SK-N-SH treated with all-trans-retinoic acid at 6 μM for 48 hours (cell line): Measurements from ENCODE around the gene E2F6.

Experiments
- CSDC2 ChIP-seq: fragments of 250-450 bp; sonication (Bioruptor Pico); IDR thresholded peaks from 2 replicates; pipeline ENCODE4 v1.5.0; 2020; ENCODE audit warnings: mild to moderate bottlenecking, moderate library complexity
- ISL1 ChIP-seq: fragments of 250-450 bp; sonication (Bioruptor Pico); IDR thresholded peaks from 2 replicates; pipeline ENCODE4 v2.1.2; 2022; ENCODE audit warnings: mild to moderate bottlenecking, moderate library complexity
- RARB ChIP-seq: fragments of 250-450 bp; sonication (Bioruptor Pico); IDR thresholded peaks from 2 replicates; pipeline ENCODE4 v1.8.0; 2021; ENCODE audit warnings: mild to moderate bottlenecking, moderate library complexity
- SNAI2 ChIP-seq: fragments of 250-450 bp; sonication (Bioruptor Pico); IDR thresholded peaks from 2 replicates; pipeline ENCODE4 v1.5.0; 2020; ENCODE audit warnings: mild to moderate bottlenecking, moderate library complexity
- TCF4 ChIP-seq: fragments of 250-450 bp; sonication (Bioruptor Pico); IDR thresholded peaks from 2 replicates; pipeline ENCODE4 v1.8.0; 2021; ENCODE audit warnings: mild to moderate bottlenecking, moderate library complexity, borderline replicate concordance
- ZFP3 ChIP-seq: fragments of 250-450 bp; sonication (Bioruptor Pico); IDR thresholded peaks from 2 replicates; pipeline ENCODE4 v1.5.0; 2020; ENCODE audit warnings: mild to moderate bottlenecking, moderate library complexity
- ZFP30 ChIP-seq: fragments of 450-650 bp; formaldehyde crosslinking; IDR thresholded peaks from 2 replicates; pipeline ENCODE4 v1.5.0; 2022; ENCODE audit warnings: mild to moderate bottlenecking, moderate library complexity
- TF ChIP-seq, protein P1 (sequence below): fragments of 250-450 bp; sonication (Bioruptor Pico); IDR thresholded peaks from 2 replicates; pipeline ENCODE4 v1.8.0; 2020; ENCODE audit warnings: mild to moderate bottlenecking, moderate library complexity, borderline replicate concordance
- TF ChIP-seq, protein P2 (sequence below): fragments of 250-450 bp; sonication (Bioruptor Pico); IDR thresholded peaks from 2 replicates; pipeline ENCODE4 v1.5.1; 2020; ENCODE audit warnings: low read depth, mild to moderate bottlenecking, moderate library complexity
- TF ChIP-seq, protein P3 (sequence below): fragments of 250-450 bp; sonication (Bioruptor Pico); IDR thresholded peaks from 2 replicates; pipeline ENCODE4 v1.5.1; 2021; ENCODE audit warnings: mild to moderate bottlenecking, moderate library complexity
- TF ChIP-seq, protein P4 (sequence below): fragments of 250-450 bp; sonication (Bioruptor Pico); IDR thresholded peaks from 2 replicates; pipeline ENCODE4 v1.5.0; 2020; ENCODE audit warnings: mild to moderate bottlenecking, moderate library complexity

DNA sequence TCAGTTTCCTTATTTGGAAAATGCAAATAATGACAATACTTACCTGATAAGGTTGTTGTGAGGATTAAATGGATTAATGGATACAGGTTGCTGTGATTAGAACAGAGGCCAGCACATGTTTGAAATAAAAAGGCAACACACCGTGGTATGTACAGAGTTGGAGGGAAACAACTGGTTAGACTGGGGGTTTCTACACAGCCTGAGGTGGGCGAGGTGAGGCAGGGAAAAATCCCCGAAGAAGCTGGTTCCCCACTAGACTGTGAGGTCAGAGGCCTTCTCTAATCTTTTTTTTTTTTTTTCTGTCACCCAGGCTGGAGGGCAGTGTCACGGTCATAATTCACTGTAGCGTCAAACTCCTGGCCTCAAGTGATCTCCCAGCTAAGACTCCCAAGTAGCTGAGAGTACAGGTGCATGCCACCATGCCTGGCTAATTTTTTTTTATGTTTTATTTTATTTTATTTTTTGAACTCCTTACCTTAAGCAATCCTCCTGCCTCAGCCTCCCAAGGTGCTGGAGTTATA, 1.2 kb upstream of the E2F6 start:
- no peak for TF ChIP-seq CSDC2 (CRISPR knock-in tag)
- TF ChIP-seq RARB (CRISPR knock-in tag), result no peak
- no peak for TF ChIP-seq ZFP3 (CRISPR knock-in tag)
- TF ChIP-seq, protein P1, sequence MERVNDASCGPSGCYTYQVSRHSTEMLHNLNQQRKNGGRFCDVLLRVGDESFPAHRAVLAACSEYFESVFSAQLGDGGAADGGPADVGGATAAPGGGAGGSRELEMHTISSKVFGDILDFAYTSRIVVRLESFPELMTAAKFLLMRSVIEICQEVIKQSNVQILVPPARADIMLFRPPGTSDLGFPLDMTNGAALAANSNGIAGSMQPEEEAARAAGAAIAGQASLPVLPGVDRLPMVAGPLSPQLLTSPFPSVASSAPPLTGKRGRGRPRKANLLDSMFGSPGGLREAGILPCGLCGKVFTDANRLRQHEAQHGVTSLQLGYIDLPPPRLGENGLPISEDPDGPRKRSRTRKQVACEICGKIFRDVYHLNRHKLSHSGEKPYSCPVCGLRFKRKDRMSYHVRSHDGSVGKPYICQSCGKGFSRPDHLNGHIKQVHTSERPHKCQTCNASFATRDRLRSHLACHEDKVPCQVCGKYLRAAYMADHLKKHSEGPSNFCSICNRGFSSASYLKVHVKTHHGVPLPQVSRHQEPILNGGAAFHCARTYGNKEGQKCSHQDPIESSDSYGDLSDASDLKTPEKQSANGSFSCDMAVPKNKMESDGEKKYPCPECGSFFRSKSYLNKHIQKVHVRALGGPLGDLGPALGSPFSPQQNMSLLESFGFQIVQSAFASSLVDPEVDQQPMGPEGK (CRISPR knock-in tag), result no peak
- TF ChIP-seq, protein P2, sequence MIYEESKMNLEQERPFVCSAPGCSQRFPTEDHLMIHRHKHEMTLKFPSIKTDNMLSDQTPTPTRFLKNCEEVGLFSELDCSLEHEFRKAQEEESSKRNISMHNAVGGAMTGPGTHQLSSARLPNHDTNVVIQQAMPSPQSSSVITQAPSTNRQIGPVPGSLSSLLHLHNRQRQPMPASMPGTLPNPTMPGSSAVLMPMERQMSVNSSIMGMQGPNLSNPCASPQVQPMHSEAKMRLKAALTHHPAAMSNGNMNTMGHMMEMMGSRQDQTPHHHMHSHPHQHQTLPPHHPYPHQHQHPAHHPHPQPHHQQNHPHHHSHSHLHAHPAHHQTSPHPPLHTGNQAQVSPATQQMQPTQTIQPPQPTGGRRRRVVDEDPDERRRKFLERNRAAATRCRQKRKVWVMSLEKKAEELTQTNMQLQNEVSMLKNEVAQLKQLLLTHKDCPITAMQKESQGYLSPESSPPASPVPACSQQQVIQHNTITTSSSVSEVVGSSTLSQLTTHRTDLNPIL (CRISPR knock-in tag), result no peak
- TF ChIP-seq, protein P3, sequence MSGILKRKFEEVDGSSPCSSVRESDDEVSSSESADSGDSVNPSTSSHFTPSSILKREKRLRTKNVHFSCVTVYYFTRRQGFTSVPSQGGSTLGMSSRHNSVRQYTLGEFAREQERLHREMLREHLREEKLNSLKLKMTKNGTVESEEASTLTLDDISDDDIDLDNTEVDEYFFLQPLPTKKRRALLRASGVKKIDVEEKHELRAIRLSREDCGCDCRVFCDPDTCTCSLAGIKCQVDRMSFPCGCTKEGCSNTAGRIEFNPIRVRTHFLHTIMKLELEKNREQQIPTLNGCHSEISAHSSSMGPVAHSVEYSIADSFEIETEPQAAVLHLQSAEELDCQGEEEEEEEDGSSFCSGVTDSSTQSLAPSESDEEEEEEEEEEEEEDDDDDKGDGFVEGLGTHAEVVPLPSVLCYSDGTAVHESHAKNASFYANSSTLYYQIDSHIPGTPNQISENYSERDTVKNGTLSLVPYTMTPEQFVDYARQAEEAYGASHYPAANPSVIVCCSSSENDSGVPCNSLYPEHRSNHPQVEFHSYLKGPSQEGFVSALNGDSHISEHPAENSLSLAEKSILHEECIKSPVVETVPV (CRISPR knock-in tag), result no peak
- no peak for TF ChIP-seq ZFP30
- TF ChIP-seq TCF4 (CRISPR knock-in tag), result no peak
- TF ChIP-seq ISL1 (CRISPR knock-in tag), result no peak
- TF ChIP-seq SNAI2 (CRISPR knock-in tag), result no peak
- TF ChIP-seq, protein P4, sequence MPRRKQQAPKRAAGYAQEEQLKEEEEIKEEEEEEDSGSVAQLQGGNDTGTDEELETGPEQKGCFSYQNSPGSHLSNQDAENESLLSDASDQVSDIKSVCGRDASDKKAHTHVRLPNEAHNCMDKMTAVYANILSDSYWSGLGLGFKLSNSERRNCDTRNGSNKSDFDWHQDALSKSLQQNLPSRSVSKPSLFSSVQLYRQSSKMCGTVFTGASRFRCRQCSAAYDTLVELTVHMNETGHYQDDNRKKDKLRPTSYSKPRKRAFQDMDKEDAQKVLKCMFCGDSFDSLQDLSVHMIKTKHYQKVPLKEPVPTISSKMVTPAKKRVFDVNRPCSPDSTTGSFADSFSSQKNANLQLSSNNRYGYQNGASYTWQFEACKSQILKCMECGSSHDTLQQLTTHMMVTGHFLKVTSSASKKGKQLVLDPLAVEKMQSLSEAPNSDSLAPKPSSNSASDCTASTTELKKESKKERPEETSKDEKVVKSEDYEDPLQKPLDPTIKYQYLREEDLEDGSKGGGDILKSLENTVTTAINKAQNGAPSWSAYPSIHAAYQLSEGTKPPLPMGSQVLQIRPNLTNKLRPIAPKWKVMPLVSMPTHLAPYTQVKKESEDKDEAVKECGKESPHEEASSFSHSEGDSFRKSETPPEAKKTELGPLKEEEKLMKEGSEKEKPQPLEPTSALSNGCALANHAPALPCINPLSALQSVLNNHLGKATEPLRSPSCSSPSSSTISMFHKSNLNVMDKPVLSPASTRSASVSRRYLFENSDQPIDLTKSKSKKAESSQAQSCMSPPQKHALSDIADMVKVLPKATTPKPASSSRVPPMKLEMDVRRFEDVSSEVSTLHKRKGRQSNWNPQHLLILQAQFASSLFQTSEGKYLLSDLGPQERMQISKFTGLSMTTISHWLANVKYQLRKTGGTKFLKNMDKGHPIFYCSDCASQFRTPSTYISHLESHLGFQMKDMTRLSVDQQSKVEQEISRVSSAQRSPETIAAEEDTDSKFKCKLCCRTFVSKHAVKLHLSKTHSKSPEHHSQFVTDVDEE (CRISPR knock-in tag), result no peak
